SK-N-SH (cell line): ENCODE data around the gene CRIP1. TPM values are rescaled to one million over a fixed set of nuclear protein-coding genes. Genes with fewer than 3 reads are reported as not detected.

Experiments
- CTCF ChIA-PET: fragments of 300-600, 350-600 bp; formaldehyde crosslinking; extraction: SDS; loops from one replicate; lab custom pipeline; 2021; lab: Yijun Ruan, JAX
- POLR2A ChIA-PET: fragments of 350-600 bp; sonication (Branson Sonifier 250); formaldehyde crosslinking; extraction: SDS; loops from one replicate; lab custom pipeline; 2020; ENCODE audit warnings: antibody characterized with exemption, inconsistent platforms; lab: Yijun Ruan, JAX
- DNase-seq: peaks from one replicate; pipeline ENCODE4 v3.0.0; 2012
- H2AFZ ChIP-seq: fragments of 200-600 bp; sonication (generic); 2 replicates; pipeline ENCODE4 v1.8.1; 2016; ENCODE audit warnings: antibody characterized with exemption, mild to moderate bottlenecking, low read depth
- H3F3A ChIP-seq: fragments of 200-600 bp; sonication (generic); replicated peaks from 2 replicates; pipeline ENCODE3; 2016; ENCODE audit warnings: antibody characterized with exemption, mild to moderate bottlenecking; ENCODE audit not compliant: insufficient read depth
- H3K27ac ChIP-seq, 2 experiments: fragments of 200-500 bp in 1 of 2; fragments of 200-600 bp in 1 of 2; sonication (Bioruptor generic) in 1 of 2; sonication (generic), shearing (Covaris generic) in 1 of 2; 2 replicates each; pipeline versions ENCODE4 v1.5.1 to v1.6.1; 2014 to 2016; ENCODE audit warnings: low read depth in 2 of 2, inconsistent platforms in 1 of 2, low read length in 1 of 2, mild to moderate bottlenecking in 1 of 2, mixed read lengths in 1 of 2
- H3K27me3 ChIP-seq: fragments of 200-600 bp; sonication (generic), shearing (Covaris generic); 2 replicates; pipeline ENCODE4 v1.6.1; 2016; ENCODE audit warnings: mixed run types; ENCODE audit not compliant: insufficient read depth
- H3K36me3 ChIP-seq, 2 experiments: fragments of 200-500 bp in 1 of 2; fragments of 200-600 bp in 1 of 2; sonication (Bioruptor generic) in 1 of 2; sonication (generic) in 1 of 2; replicated peaks in 1 of 2; 2 replicates each; pipeline versions ENCODE3 to v1.5.1; 2014 to 2016; ENCODE audit warnings: low read length in 1 of 2, mild to moderate bottlenecking in 1 of 2; ENCODE audit not compliant: insufficient read depth in 2 of 2, control insufficient read depth in 1 of 2
- H3K4me1 ChIP-seq, 2 experiments: fragments of 200-500 bp in 1 of 2; fragments of 200-600 bp in 1 of 2; sonication (Bioruptor generic) in 1 of 2; sonication (generic), shearing (Covaris generic) in 1 of 2; 2 replicates each; pipeline versions ENCODE4 v1.5.1 to v1.6.1; 2014 to 2016; ENCODE audit warnings: low read depth in 1 of 2, low read length in 1 of 2, mixed run types in 1 of 2; ENCODE audit not compliant: insufficient read depth in 2 of 2, control insufficient read depth in 1 of 2
- H3K4me2 ChIP-seq: fragments of 200-600 bp; sonication (generic), shearing (Covaris generic); 2 replicates; pipeline ENCODE4 v1.6.1; 2017; ENCODE audit warnings: mixed run types
- H3K4me3 ChIP-seq, 2 experiments: fragments of 200-500 bp in 1 of 2; fragments of 200-600 bp in 1 of 2; sonication (Bioruptor generic) in 1 of 2; sonication (generic), shearing (Covaris generic) in 1 of 2; 2 replicates each; pipeline versions ENCODE4 v1.5.1 to v1.8.1; 2014 to 2016; ENCODE audit warnings: low read depth in 2 of 2, inconsistent platforms in 1 of 2, low read length in 1 of 2, mild to moderate bottlenecking in 1 of 2, mixed read lengths in 1 of 2, moderate library complexity in 1 of 2
- H3K79me2 ChIP-seq: fragments of 200-600 bp; sonication (generic); 2 replicates; pipeline ENCODE4 v1.8.1; 2017; ENCODE audit warnings: mild to moderate bottlenecking; ENCODE audit not compliant: insufficient read depth
- H3K9ac ChIP-seq: fragments of 200-600 bp; sonication (generic); 2 replicates; pipeline ENCODE4 v1.6.1; 2017; ENCODE audit warnings: mixed run types
- H3K9me2 ChIP-seq: fragments of 200-600 bp; sonication (generic); 2 replicates; pipeline ENCODE4 v1.6.1; 2017; ENCODE audit warnings: mixed run types
- H3K9me3 ChIP-seq: fragments of 200-600 bp; sonication (generic); 2 replicates; pipeline ENCODE4 v1.6.1; 2017; ENCODE audit warnings: mixed run types, mild to moderate bottlenecking, moderate library complexity
- H4K20me1 ChIP-seq: fragments of 200-600 bp; sonication (generic); 2 replicates; pipeline ENCODE4 v1.6.1; 2017; ENCODE audit warnings: mild to moderate bottlenecking, mixed run types; ENCODE audit not compliant: insufficient read depth
- FOXJ3 ChIP-seq: sonication (generic); formaldehyde crosslinking; IDR thresholded peaks from 2 replicates; pipeline ENCODE4 v1.5.1; 2020; ENCODE audit warnings: mild to moderate bottlenecking, missing genetic modification reagents
- MXI1 ChIP-seq: IDR thresholded peaks from 2 replicates; pipeline ENCODE4 v1.6.1; 2012; ENCODE audit warnings: mild to moderate bottlenecking, low read depth, low read length, improper control_type of control experiment
- NRF1 ChIP-seq: IDR thresholded peaks from 2 replicates; pipeline ENCODE4 v1.6.1; 2012; ENCODE audit warnings: low read depth, mild to moderate bottlenecking, low read length
- RAD21 ChIP-seq: IDR thresholded peaks from 2 replicates; pipeline ENCODE4 v1.6.1; 2012; ENCODE audit warnings: mild to moderate bottlenecking, low read length
- RCOR1 ChIP-seq: fragments of 150-350 bp; IDR thresholded peaks from 2 replicates; pipeline ENCODE4 v1.6.1; 2017; ENCODE audit warnings: antibody characterized with exemption, low read length
- RFX5 ChIP-seq: IDR thresholded peaks from 2 replicates; pipeline ENCODE4 v1.6.1; 2012; ENCODE audit warnings: mild to moderate bottlenecking, improper control_type of control experiment, low read length
- TEAD4 ChIP-seq: IDR thresholded peaks from 2 replicates; pipeline ENCODE4 v1.4.0; 2012; ENCODE audit warnings: mild to moderate bottlenecking, borderline replicate concordance; ENCODE audit not compliant: insufficient read depth
- WGBS: methylation state at CpG from one replicate; pipeline ENCODE4 v1.1.6; 2017; ENCODE audit warnings: low lambda C conversion rate; 5-methylcytosine and 5-hydroxymethylcytosine counted together
- polyA plus RNA-seq, 3 experiments: library from polyadenylated mRNA; depleted of rRNA; stranded (reverse); fragments of >200 nt; gene quantifications; 2 replicates each; pipeline ENCODE4 v1.2.3, GENCODE V29; 2012
- TF ChIP-seq, protein P1 (sequence below): IDR thresholded peaks from 2 replicates; pipeline ENCODE4 v1.4.0; 2012; ENCODE audit warnings: low read depth
- TF ChIP-seq, protein P2 (sequence below): IDR thresholded peaks from 2 replicates; pipeline ENCODE4 v1.4.0; 2012; ENCODE audit warnings: low read depth, borderline replicate concordance

Gene CRIP1
- polyA plus RNA-seq, 1 of the 3 experiments (the other 2 are of a cell fraction): 0.72 TPM

DNA sequence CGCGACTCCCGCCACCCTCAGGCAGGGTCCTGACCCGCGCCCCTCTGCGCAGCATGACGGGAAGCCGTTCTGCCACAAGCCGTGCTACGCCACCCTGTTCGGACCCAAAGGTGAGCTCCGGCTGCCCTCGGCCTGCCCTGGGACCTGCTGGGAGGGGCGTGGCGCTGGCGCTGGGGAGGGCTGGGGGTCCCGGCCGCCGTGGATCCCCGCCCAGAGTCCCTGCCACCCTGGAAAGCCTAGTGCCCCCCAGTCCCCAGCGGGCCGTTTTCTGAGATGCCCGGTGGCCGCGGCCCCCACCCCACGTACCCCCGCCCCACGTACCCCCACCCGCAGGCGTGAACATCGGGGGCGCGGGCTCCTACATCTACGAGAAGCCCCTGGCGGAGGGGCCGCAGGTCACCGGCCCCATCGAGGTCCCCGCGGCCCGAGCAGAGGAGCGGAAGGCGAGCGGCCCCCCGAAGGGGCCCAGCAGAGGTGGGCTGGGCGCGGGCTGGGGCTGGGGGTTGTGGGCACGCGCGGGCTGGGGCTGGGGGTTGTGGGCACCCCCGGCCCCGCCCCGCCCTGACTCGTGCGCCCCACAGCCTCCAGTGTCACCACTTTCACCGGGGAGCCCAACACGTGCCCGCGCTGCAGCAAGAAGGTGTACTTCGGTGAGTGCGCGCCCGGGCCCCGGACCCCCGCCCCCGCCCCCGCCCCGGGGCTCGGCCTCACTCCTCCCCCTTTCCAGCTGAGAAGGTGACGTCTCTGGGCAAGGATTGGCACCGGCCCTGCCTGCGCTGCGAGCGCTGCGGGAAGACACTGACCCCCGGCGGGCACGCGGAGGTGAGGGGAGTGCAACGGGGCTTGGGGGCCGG is 8.1 kb upstream of the CRIP1 start:
- H3K27me3 ChIP-seq: no peaks in the 10 kb centered on the region
- no peaks in the 10 kb centered on the region for H3K9me2 ChIP-seq
- no peak overlapping the region for H3K4me2 ChIP-seq
- TF ChIP-seq RAD21: no peak
- no peak for TF ChIP-seq TEAD4
- TF ChIP-seq, protein P1, sequence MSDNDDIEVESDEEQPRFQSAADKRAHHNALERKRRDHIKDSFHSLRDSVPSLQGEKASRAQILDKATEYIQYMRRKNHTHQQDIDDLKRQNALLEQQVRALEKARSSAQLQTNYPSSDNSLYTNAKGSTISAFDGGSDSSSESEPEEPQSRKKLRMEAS: no peak
- TF ChIP-seq, protein P2, sequence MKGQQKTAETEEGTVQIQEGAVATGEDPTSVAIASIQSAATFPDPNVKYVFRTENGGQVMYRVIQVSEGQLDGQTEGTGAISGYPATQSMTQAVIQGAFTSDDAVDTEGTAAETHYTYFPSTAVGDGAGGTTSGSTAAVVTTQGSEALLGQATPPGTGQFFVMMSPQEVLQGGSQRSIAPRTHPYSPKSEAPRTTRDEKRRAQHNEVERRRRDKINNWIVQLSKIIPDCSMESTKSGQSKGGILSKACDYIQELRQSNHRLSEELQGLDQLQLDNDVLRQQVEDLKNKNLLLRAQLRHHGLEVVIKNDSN: no peak
- TF ChIP-seq, all 33 proteins: peak for 0
- H3K9me3 ChIP-seq: no peaks in the 10 kb centered on the region
- peaks cover 34 to 60% of the 10 kb centered on the region in 2 experiments; a peak in 3 of 4 replicates for H3K4me1 ChIP-seq
- H3K4me3 ChIP-seq: no peak overlapping the region
- H2AFZ ChIP-seq: no peak overlapping the region
- CTCF ChIA-PET: interaction anchor here (4.7 kb wide), 1 partner anchor 12 kb away, joined by 80 read pairs; the partner anchor contains the start of gene TEDC1
- no peak for DNase-seq
- H3K27ac ChIP-seq: no peak overlapping the region
- whole genome bisulfite sequencing: 93% methylated on average over 11 of the region's 81 CpGs
- H3K9ac ChIP-seq: no peak overlapping the region
- peaks cover 32% of the 10 kb centered on the region for H3K79me2 ChIP-seq
- peaks cover 6% of the 10 kb centered on the region; the same call in 1 of the 2 replicates for H4K20me1 ChIP-seq
- POLR2A ChIA-PET: no interaction called here
- H3K36me3 ChIP-seq: peaks cover 0 to 2% of the 10 kb centered on the region in 2 experiments
- H3F3A ChIP-seq: peaks cover 34% of the 10 kb centered on the region

DNA sequence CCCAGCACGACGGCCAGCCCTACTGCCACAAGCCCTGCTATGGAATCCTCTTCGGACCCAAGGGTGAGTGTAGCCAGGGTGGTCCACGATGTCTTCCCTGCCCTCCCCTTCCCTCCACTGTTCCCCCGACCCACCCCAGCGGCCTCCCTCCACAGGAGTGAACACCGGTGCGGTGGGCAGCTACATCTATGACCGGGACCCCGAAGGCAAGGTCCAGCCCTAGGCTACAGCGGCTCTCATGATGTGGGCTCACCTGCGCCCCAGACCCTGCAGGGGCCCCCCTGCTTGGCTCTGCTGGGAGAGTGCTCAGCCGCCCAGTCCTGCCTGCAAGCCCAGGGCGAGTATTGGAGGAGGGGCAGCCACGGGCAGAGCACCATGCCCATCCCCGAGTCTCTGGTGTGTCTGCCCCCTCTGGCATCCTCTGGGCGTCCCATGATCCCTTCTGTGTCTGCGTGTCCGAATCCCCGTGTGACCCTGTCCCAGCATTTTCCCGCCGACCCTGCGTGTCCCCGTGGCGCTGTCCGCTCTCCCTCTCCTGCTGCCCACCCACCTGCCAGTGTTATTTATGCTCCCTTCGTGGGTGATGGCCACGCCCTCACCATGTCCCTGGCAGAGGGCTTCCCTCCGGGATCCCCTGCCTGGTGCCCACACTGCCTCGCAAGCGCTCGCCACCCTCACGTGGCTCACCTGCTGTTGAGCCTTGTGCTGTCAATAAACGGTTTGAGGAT is 7.1 kb upstream of the CRIP1 start:
- TF ChIP-seq NRF1: no peak
- TF ChIP-seq FOXJ3 (CRISPR knock-in tag): no peak
- TF ChIP-seq, protein P2: no peak
- TF ChIP-seq RFX5: no peak
- no peak for TF ChIP-seq MXI1
- TF ChIP-seq RCOR1: no peak
- no peak overlapping the region for H2AFZ ChIP-seq
- no peaks in the 10 kb centered on the region for H3K9me3 ChIP-seq
- POLR2A ChIA-PET: interaction anchor here (1.7 kb wide), 1 partner anchor 8 kb away, joined by 16 read pairs; no protein-coding TSS in a partner anchor
- H3F3A ChIP-seq: peaks cover 34% of the 10 kb centered on the region
- no peak overlapping the region for H3K4me2 ChIP-seq
- no peaks in the 10 kb centered on the region for H3K27me3 ChIP-seq
- peaks cover 6% of the 10 kb centered on the region; the same call in 1 of the 2 replicates for H4K20me1 ChIP-seq
- peaks cover 32% of the 10 kb centered on the region for H3K79me2 ChIP-seq
- 84% methylated on average over 28 of the region's 34 CpGs for WGBS
- peak overlapping the region; percentile 98 to 100; a peak in 3 of 4 replicates for H3K27ac ChIP-seq
- peaks cover 40 to 67% of the 10 kb centered on the region in 2 experiments; a peak in 3 of 4 replicates for H3K4me1 ChIP-seq
- no peaks in the 10 kb centered on the region for H3K9me2 ChIP-seq
- H3K9ac ChIP-seq: no peak overlapping the region
- no peak overlapping the region; a peak in 1 of 4 replicates for H3K4me3 ChIP-seq
- CTCF ChIA-PET: interaction anchor here (1.0 to 6.9 kb wide), 8 partner anchors 9 to 114 kb away, joined by 4 to 137 read pairs (median 12); partner anchors contain the start of gene TEDC1
- peaks cover 0 to 2% of the 10 kb centered on the region in 2 experiments for H3K36me3 ChIP-seq
- no peak for DNase-seq
